K562 (cell line): ENCODE results near the gene ECPAS. TPM values are rescaled to one million over a fixed set of nuclear protein-coding genes. Genes with fewer than 3 reads are reported as not detected.

Experiments
- BDP1 ChIP-seq: IDR thresholded peaks from 3 replicates; pipeline ENCODE4 v1.6.1; 2011; ENCODE audit not compliant: insufficient read length, insufficient read depth
- BRD9 ChIP-seq: fragments of 450-650 bp; IDR thresholded peaks from 2 replicates; pipeline ENCODE4 v1.6.1; 2018; ENCODE audit warnings: low read depth; ENCODE audit not compliant: partially characterized antibody
- CC2D1A ChIP-seq: fragments of 450-650 bp; IDR thresholded peaks from 2 replicates; pipeline ENCODE4 v1.6.1; 2017; ENCODE audit warnings: mild to moderate bottlenecking
- CEBPB ChIP-seq: fragments of 450-650 bp; IDR thresholded peaks from 2 replicates; pipeline ENCODE4 v1.6.1; 2016; ENCODE audit warnings: missing genetic modification characterization, missing compliant biosample characterization
- CTCFL ChIP-seq: IDR thresholded peaks from 2 replicates; pipeline ENCODE4 v1.6.1; 2011; ENCODE audit warnings: borderline replicate concordance, low read depth, mild to moderate bottlenecking, moderate library complexity, low read length; ENCODE audit not compliant: insufficient read depth, poor library complexity, severe bottlenecking
- CUX1 ChIP-seq: fragments of 200-800 bp; sonication (Bioruptor generic); IDR thresholded peaks from 2 replicates; pipeline ENCODE4 v1.6.1; 2016; ENCODE audit warnings: missing genetic modification characterization, missing compliant biosample characterization
- E2F1 ChIP-seq: sonication (generic); formaldehyde crosslinking; IDR thresholded peaks from 2 replicates; pipeline ENCODE4 v1.8.1; 2023; ENCODE audit warnings: mild to moderate bottlenecking, missing genetic modification reagents, moderate library complexity
- EP300 ChIP-seq: IDR thresholded peaks from 2 replicates; pipeline ENCODE4 v1.6.1; 2012; ENCODE audit warnings: low read length, improper control_type of control experiment
- ESRRA ChIP-seq: fragments of 450-650 bp; IDR thresholded peaks from 2 replicates; pipeline ENCODE4 v1.6.1; 2014; ENCODE audit warnings: low read depth, mild to moderate bottlenecking, moderate library complexity, borderline replicate concordance
- FOSL1 ChIP-seq: fragments of 200-800 bp; sonication (Bioruptor generic); conservative IDR thresholded peaks from 2 replicates; pipeline ENCODE4 v1.6.1; 2016; ENCODE audit warnings: missing genetic modification characterization, missing compliant biosample characterization
- HDAC8 ChIP-seq: fragments of 450-650 bp; IDR thresholded peaks from 2 replicates; pipeline ENCODE4 v1.6.1; 2016; ENCODE audit warnings: mild to moderate bottlenecking, missing genetic modification characterization, moderate library complexity, missing compliant biosample characterization
- HES1 ChIP-seq: fragments of 450-650 bp; IDR thresholded peaks from 2 replicates; pipeline ENCODE4 v1.6.1; 2016; ENCODE audit warnings: low read depth, mild to moderate bottlenecking, moderate library complexity
- HLTF ChIP-seq: fragments of 450-650 bp; IDR thresholded peaks from 2 replicates; pipeline ENCODE4 v1.6.1; 2016
- IFI16 ChIP-seq: fragments of 250-450 bp; sonication (Bioruptor Pico); IDR thresholded peaks from 2 replicates; pipeline ENCODE4 v2.1.2; 2022; ENCODE audit warnings: mild to moderate bottlenecking, inconsistent platforms
- IRF1 ChIP-seq: sonication (generic); formaldehyde crosslinking; IDR thresholded peaks from 2 replicates; pipeline ENCODE4 v1.8.0; 2022; ENCODE audit warnings: missing genetic modification reagents, mild to moderate bottlenecking, borderline replicate concordance
- MYNN ChIP-seq, 2 experiments: sonication (generic); formaldehyde crosslinking in 1 of 2; IDR thresholded peaks; 2 replicates each; pipeline versions ENCODE4 v1.5.0 to v1.6.1; 2016 to 2020; ENCODE audit warnings: antibody characterized with exemption in 1 of 2, missing genetic modification reagents in 1 of 2
- NFE2 ChIP-seq: IDR thresholded peaks from 2 replicates; pipeline ENCODE4 v1.6.1; 2014; ENCODE audit warnings: antibody characterized with exemption, low read depth
- POLR2B ChIP-seq: fragments of 450-650 bp; IDR thresholded peaks from 2 replicates; pipeline ENCODE4 v1.6.1; 2018; ENCODE audit warnings: low read depth; ENCODE audit not compliant: partially characterized antibody
- ZNF274 ChIP-seq: IDR thresholded peaks from 2 replicates; pipeline ENCODE4 v1.6.1; 2011; ENCODE audit warnings: low read depth, mild to moderate bottlenecking, low read length, moderate library complexity, borderline replicate concordance
- ZNF507 ChIP-seq: conservative IDR thresholded peaks from 2 replicates; pipeline ENCODE4 v1.6.1; 2017; ENCODE audit warnings: missing genetic modification characterization, missing compliant biosample characterization
- ZSCAN29 ChIP-seq: fragments of 450-650 bp; IDR thresholded peaks from 2 replicates; pipeline ENCODE4 v1.6.1; 2017
- polyA plus RNA-seq, 8 experiments: library from polyadenylated mRNA; depleted of rRNA in 4 of 8; stranded (reverse) in 5 of 8; unstranded in 3 of 8; fragments of >200 nt; fragmentation: Nextera tagmentation in 2 of 8; fragmentation: Illumina TruSeq in 1 of 8; extraction: Ambion mirVana in 2 of 8; extraction: Trizol in 1 of 8; gene quantifications; 2 replicates each; pipeline versions ENCODE4 v1.2.1 to v1.2.3, GENCODE V29; 2011 to 2014; ENCODE audit warnings: inconsistent platforms in 1 of 8, missing spikeins in 1 of 8
- total RNA-seq, 7 experiments: library from RNA; depleted of rRNA in 6 of 7; stranded (reverse); fragments of >200 nt in 6 of 7; fragmentation: Illumina TruSeq in 2 of 7; extraction: Trizol in 2 of 7; gene quantifications; 2 replicates each; pipeline versions ENCODE4 v1.2.1 to v1.2.3, GENCODE V29; 2011 to 2021; ENCODE audit warnings: low replicate concordance in 1 of 7

The ECPAS gene
- total and polyA plus RNA-seq, 9 of the 15 experiments (the other 6 are each of a cell fraction or from before 2014, with no cell fraction given): 14.5 to 90.9 (median 75.7) TPM

GRCh38 chr9:111484572-111484894, 350 bp upstream of the ECPAS start (continued):
- TF ChIP-seq MYNN (IDR thresholded peaks at IDR 0.05) (no peak), MYNN (CRISPR knock-in tag; IDR thresholded peaks at IDR 0.05) (no peak), ESRRA (no peak), HLTF (no peak), BRD9 (no peak), POLR2B (peak; percentile 1), ZNF507 (tag) (no peak), ZSCAN29 (no peak), CEBPB (tag) (peak; percentile 51), IRF1 (no peak), ZNF274 (no peak), EP300 (no peak), CC2D1A (no peak), FOSL1 (0 out of 2 replicates have a peak, but pooled peaks have one; percentile 2), IFI16 (CRISPR knock-in tag) (no peak), BDP1 (no peak), NFE2 (no peak), HDAC8 (tag) (no peak), HES1 (no peak), CUX1 (CRISPR knock-in tag) (no peak), E2F1 (CRISPR knock-in tag) (0 out of 2 replicates have a peak, but pooled peaks have one; percentile 11), CTCFL (no peak)
